HG03354 (cell line): ENCODE data around the gene JTB.
"Not testable (repeated sequence)": the region's sequence is repeated elsewhere in the genome, so short reads cannot be mapped to it uniquely, and the experiment has no call there.

Experiments used
- ATAC-seq: cut with Tn5 transposase; IDR thresholded peaks from one replicate; pipeline ENCODE4 v1.9.1; 2021; ENCODE audit warnings: mild to moderate bottlenecking; ENCODE audit not compliant: unreplicated experiment, poor library complexity, severe bottlenecking

Gene JTB

DNA sequence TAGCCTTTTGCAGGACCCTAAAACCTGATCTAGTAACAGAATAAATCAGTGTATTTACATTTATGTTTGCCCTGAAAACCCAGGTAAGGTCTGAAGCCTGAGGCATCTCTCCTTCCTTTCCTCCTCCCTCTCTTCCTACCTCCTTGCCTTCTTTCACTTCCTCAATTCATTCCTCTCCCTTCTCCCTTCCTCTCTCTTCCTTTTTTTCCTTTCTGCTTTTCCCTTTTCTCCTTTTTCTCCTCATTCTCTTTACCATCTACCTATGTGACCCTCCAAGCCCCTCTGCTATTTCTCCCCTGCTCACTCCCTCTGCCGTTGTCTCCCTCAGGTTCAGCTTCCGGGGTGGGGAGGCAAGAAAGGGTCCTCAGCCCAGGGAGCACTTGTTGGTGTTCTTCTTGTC is 4.3 kb upstream of the JTB start:
- ATAC-seq = not testable (repeated sequence)

DNA sequence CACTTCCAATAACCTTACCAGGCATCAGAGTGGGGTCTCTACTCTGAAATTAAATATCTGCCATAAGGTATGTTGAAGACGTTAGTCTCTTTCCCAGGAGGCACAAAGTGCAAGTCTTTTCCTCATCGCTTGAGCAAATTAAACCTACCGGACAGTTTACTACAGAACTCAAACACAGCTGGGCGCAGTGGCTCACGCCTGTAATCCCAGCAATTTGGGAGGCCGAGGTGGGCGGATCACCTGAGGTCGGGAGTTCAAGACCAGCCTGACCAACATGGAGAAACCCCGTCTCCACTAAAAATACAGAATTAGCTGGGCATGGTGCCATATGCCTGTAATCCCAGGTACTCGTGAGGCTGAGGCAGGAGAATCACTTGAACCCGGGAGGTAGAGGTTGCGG is 1.6 kb upstream of the JTB start:
- ATAC-seq = not testable (repeated sequence)

DNA sequence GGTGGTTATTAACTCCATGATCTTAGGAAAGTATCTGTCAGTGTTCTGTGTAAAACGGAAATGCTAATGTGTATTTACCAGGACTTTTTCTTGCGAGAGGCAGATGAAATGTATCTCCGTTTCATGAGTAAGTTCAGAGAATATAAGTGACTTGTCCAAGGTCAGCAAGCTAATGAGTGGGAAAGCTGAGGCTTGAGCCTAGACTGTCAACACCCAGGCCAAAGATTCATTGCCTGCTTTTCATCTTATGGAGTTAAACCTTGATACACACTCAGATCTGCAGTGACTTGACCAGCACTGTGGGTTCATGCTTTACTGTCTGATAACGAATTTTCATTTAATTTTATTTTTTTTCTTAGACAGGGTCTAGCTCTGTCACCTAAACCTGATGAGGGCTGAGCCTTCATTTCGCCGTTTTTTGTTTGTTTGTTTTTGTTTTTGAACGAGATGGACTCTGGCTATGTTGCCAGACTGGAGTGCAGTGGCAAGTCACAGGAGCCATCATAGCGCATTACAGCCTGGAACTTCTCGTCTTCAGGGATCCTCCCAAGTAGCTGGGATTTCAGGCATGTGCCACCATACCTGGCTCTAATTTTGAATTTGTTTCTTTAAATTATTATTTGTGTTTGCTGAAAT is 918 bp upstream of the JTB start:
- ATAC-seq = no peak

DNA sequence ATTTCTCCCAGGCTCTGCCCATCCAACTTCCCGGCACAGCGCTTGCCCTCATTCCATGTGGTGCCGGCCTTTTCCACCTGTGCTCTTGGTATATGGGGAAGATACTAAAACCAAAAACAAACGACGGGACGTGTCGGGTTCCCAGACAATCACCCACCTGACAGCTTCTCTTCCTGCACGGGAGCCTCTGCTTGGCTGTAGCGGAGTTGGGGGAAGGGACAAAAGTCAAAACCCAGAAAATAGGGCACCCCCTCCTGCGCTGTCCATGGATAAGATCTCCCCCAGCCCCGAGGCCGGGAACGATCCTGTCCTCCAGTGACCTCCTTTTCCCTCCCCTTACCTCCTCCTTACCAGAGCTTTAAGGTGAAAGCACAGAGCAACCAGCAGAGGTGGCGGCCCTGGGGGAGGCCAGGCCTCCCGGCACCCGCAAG is 640 bp downstream of the JTB start:
- no peak for ATAC-seq

DNA sequence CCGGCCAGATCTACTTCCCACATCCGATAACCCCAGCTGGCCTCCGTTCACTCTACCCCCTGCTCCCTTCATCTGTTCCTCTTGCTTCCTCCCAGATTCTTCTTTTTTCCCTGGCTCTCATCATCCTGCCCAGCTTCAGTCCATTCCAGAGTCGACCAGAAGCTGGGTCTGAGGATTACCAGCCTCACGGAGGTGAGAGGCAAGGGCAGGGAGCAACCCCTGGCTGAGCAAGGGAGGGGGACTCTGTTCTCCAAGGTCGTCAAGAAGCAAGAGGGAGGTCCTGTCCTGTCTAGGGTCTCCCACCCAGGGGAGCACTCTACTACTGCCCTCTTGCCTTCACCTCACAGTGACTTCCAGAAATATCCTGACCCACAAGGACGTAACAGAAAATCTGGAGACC is 3.9 kb downstream of the JTB start:
- ATAC-seq = no peak

DNA sequence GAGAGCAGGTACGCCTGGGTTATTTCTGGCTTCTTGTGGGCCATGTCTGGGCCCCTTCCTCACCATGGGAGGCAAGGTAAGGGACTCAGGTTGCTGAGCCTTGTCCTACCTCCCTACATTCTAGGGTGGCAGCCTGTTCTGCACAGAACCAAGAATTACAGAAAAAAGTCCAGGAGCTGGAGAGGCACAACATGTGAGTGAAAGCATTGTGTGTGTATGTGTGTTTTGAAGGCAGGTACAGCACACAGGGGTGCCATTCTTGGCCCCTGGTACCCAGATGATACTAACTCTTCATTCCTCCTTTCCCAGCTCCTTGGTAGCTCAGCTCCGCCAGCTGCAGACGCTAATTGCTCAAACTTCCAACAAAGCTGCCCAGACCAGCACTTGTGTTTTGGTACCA is 4.4 kb downstream of the JTB start:
- ATAC-seq = no peak

DNA sequence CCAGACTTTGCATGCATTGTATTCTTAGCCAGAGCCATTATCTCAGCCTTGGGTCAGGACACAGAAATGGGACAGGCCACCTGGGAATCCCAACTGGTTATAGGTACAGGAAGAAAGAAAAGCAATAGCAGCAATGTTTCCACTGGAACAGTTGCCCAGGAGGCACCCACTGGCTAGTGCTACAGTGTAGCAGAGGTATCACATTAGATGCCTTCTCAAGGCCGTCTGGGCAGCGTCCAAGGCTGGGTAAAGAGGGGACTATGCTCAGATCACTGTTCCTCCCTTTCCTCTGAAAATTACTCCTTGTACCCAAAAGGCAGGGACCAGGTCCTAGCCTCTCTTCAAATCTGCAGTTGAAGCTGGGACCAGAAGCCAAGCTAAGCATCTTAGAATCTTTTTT is 7.1 kb downstream of the JTB start:
- no peak for ATAC-seq

DNA sequence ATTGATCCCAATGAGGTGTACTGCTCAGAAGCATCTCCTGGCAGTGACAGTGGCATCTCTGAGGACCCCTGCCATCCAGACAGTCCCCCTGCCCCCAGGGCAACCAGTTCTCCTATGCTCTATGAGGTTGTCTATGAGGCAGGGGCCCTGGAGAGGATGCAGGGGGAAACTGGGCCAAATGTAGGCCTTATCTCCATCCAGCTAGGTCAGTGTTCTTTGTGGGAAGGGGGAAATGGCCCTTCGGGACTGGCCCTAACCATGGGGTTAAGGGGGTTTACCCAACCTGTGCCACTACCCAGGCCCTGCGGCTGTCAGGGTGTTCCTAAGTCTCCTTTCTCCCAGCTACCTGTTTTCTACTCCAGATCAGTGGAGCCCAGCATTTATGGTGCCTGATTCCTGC is 8.5 kb downstream of the JTB start:
- no peak for ATAC-seq

DNA sequence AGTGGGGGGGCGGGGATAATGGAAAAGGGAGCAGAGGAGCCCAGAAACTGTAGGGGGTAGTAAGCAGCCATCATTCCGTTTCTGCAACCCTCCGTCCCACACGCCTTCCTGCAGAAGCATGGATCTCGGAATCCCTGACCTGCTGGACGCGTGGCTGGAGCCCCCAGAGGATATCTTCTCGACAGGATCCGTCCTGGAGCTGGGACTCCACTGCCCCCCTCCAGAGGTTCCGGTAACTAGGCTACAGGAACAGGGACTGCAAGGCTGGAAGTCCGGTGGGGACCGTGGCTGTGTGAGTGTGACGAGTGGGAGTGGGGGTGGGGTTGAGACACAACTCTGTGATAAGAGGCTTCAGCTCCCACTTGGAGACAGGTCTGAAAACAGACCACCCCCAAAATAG is 9.1 kb downstream of the JTB start:
- ATAC-seq = no peak

DNA sequence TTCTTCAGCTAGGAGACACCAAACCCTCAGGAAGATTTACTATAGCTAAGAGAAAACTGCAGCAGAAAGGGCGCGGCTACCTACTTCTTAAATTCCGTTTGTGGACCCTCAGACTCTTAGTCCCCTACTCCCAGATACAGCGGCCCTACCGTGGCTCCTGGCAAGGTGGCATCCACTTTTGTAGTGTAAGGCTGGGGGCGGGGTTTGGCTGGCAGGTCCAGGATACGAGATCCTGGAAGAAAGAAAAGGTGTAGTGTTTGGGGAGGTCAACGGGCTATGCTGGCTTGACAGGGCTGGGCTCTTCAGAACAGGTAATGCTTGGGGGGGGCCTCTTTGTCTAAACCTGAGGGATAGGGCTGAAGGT is 9.5 kb downstream of the JTB start:
- no peak for ATAC-seq

DNA sequence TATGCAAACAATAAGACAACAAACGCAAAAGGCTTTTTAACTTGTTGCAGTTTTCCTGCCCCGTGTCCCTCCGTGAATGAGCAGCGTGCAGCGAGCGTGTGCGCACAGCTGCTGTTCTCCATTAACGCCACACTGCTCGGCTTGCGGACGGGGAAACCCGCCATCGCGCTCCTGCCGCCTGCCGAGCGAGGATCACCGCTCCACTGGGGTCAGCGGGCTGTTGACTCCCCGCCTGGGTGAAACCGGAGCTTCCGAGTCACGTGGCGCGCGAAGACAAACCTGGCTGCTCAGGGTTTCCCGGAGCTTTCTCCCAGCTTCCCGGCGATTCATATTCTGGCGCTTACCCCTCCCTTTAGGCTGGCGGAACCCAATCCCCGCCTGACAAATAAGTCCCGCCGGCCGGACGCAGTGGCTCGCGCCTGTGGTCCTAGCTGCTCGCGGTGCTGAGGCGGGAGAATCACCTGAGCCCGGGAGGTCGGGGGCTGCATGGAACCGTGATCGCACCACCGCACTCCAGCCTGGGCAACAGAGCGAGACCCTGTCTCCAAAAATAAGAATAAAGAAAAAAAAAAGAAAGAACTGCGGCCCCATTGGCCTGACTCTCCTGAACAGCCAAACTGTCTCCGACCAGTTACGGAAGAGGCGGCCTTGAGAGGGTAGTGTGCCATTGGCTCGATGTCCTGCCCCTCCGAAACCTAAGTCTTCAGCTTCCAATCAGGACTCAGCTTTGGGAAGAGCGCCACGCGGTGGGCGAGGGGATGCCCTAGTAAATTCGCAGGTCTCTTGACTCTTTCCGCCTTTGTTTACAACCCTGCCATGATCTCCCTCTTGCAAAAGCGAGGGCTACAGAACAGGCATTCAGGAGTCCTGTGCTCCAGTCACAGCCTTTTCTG is 10.1 kb downstream of the JTB start, which contains the start of gene CREB3L4:
CREB3L4 (plus strand) TSS at position 796 of the 893 bp plus-strand sequence. CDS start 624 bp downstream, outside the sequence.
- peak; percentile 82 for ATAC-seq

DNA sequence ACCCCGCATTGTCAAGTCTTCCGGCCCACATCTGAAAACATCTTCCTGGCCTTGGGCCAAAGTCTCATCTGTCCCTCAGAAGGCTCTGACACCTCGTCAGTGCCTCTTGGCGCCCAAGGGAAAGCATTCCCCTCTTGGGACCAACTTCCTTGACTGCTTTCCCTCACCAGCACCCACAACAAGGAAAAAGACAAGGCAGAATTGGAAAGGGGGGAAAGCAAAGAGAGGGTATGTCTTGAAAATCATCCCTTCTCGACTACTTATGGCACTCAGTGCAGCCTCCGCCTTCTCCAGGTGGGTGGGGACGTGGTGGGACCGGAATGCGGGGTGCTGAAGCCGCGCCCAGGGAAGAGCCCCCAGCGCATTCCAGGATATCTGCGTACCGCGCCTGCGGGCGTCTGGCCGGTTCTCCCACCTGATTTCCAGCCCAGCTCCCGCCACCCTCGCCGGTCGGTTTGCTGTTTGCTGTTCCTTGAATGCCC is 13.6 kb downstream of the JTB start:
- ATAC-seq = no peak

DNA sequence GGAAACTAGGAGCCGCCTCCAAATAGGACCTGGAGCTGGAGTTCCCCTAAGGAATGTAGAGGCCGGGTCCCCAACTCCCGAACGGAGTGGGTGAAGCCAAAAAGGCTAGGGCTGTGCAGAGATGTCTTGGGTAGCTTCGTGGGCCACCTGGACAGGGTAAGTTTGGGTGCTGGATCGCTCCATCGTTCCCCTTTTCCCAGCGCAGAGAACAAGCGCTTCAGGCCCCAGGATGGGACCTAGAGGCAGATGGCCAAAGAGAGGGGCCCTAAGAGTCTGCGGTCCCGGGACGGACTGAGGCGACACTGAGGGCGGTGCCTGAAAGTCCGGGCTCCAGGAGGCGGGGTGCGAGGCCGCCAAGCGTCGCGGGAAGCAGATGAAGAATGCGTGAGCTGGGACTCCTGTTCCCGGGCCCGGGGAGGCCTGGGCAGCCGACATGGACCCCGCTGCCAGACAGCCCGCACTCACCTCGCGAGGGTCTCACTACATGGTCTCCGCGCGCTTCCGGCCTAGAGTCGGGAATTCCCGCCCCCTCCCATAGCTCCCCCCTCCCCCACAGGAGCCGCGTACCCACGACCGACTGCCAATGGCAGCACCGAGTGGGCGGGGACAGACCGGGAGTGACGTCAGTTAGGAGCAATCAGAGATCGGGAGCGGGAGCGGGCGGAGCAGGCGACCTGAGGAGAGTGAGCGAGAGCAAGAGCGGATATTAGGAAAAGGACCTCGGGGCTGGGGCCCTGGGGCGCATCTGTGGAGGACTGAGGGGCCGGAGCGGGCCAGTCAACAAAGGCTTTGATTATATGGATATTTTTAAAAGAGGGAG is 14.2 kb downstream of the JTB start, which contains the start of gene SLC39A1:
SLC39A1 (minus strand) TSS at position 508 of the 820 bp plus-strand sequence. CDS start 822 bp downstream, outside the sequence.
- peak; percentile 45 for ATAC-seq

DNA sequence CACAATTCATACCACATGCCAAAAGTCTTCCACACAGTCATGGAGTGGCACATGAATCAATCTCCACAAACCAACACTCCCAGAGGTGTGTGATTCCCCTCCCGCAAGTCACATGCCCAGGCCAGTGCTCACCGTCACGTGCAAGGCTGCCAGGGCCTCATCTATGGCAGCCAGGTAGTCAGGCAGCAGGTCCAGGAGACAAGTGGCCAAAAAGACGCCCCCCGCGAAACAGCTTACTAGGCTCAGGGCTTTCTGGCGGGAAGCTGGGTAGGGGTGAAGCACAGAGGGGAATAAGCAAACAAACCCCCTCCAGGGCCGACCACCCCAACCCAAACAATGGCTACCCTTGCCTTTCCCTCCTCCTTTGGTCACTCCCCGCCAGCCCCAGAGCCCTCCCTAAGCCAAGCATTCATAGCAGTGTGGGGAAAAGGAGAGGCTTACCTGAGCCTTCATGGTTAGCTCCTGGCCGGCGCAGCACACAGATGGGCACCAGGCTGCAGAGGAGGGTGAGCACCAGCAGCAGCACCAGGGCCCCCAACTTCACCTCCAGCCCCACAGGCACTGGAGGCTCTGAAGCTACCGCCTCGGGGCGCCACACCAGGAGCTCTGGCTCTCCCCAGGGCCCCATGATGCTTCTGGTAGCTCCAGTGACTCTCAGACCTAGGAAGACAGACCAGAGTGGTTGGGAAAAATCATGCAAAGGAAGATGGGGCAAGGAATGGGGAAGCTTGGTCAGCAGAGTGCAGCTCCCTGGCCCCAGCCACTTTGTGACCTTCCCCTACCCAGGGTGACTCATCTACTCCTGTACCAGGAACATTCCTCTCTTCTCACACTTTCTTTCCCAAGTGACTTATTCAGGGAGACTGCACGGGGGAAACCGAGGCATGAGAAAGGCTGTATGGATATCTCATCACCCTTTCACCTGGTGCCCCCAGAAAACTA is 15.1 kb downstream of the JTB start:
- no peak for ATAC-seq

DNA sequence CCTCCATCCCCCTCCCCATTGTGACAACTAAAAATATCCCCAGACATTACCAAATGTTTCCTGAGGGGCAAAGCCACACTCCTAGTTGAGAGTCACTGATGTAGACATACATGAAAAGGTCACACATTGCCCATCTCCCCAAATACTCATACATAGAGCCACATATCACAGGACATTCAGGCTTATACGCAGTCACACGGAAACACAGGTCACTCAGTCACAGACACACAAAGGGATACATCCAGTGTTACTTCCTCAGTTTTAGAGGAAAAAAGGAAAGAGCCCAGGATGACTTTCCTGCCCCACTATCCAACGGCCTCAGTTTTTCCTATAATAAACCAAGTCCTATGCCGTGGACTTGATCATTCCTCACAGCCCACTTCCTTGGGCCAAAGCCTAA is 16.1 kb downstream of the JTB start:
- ATAC-seq = no peak

DNA sequence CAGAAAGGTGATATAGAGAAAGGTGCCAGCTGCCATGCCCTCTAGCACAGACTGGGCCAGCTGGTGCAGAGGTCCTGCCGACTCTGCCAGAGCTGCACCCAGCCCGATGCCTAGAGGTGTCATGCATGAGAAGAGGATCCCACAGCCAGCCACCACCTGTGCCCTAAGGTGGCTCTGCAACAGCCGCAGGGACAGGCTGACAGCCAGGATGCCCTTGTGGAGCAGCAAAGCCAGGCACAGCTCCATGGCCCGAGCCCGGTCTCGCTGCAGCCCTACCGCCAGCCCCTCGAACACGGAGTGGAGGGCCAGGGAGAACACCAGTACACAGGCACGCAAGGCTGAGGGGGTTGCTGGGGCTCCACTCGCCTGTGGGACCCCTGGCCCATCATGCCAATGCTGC is 17.3 kb downstream of the JTB start:
- no peak for ATAC-seq

DNA sequence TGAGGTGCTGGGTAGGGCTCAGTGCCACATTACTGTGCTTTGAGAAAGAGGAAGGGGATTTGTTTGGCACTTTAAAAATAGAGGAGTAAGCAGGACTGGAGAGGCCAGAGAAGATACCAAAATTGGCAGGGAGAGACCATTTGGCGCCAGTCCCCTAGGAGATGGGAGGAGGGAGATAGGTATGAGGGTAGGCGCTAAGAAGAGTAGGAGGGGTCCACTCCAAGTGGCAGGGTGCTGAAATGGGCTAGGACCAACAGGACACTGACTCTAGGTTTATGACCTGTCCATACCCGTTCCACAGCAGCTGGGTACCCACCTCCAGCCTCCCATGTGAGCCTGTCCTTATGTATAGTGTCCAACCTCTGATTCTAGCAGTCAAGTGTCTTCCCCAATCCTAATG is 18.0 kb downstream of the JTB start:
- ATAC-seq = no peak

DNA sequence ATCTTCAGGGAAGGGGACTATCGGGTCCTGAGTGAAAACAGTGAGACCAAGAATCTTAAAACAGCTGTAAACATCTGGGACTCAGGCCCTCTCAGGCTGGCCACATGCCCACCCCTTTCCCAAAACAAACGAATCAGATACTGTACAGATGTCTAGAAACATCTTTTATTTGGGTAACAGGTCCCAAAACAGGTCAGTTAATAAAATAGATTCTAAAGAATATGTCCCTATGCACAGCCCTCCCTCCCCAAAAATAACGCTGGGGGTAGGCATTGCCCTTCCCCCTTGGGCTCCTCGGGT is 18.6 kb downstream of the JTB start:
- no peak for ATAC-seq
